Mammary epithelial cell (primary cell): ENCODE data around the gene YBX3.

Experiments used
- CTCF ChIP-seq, 2 donors: IDR thresholded peaks in 1 of 2; conservative IDR thresholded peaks in 1 of 2; 2 replicates each; pipeline ENCODE4 v1.5.1; 2011 to 2012; ENCODE audit warnings: inconsistent platforms in 2 of 2, low read length in 2 of 2, mild to moderate bottlenecking in 2 of 2, control low read depth in 1 of 2, low read depth in 1 of 2; ENCODE audit not compliant: insufficient read depth in 1 of 2; ENCODE audit errors: extremely low read depth in 1 of 2
- EZH2 ChIP-seq: IDR thresholded peaks from 2 replicates; pipeline ENCODE4 v1.6.1; 2012; ENCODE audit warnings: low read length, inconsistent platforms, borderline replicate concordance

GRCh38 chr12:10722905-10723746, at the start of gene YBX3:
- no peak for TF ChIP-seq CTCF (conservative IDR thresholded peaks at IDR 0.05 in 1 of 2, IDR thresholded peaks at IDR 0.05 in 1 of 2; ENCODE audit: extremely low read depth in 1 of 2, insufficient read depth in 1 of 2, low read depth in 1 of 2, low read length in 2 of 2)
- no peak for TF ChIP-seq EZH2
